T-helper 9 cell (primary cell): Measurements from ENCODE around the gene RMND1.
"Not testable (repeated sequence)": the region's sequence is repeated elsewhere in the genome, so short reads cannot be mapped to it uniquely, and the experiment has no call there.

Experiments used
- DNase-seq: peaks from one replicate; pipeline ENCODE4 v3.0.0-alpha.2; 2020

RMND1 gene

GRCh38 chr6:151381722-151382121 lies 70.2 kb downstream of the RMND1 start:
- no peak for DNase-seq

- no peak for DNase-seq
These were observed 71.1 kb downstream of the RMND1 start for GRCh38 chr6:151380848-151381205.

- no peak for DNase-seq
These were observed 71.7 kb downstream of the RMND1 start for GRCh38 chr6:151379933-151380847.

GRCh38 chr6:151377095-151377494 lies 74.8 kb downstream of the RMND1 start:
- DNase-seq = no peak

- no peak for DNase-seq
These were observed 75.5 kb downstream of the RMND1 start for GRCh38 chr6:151376440-151376839.

GRCh38 chr6:151375833-151376232 lies 76.1 kb downstream of the RMND1 start:
- no peak for DNase-seq

- DNase-seq = no peak
These were observed 77.8 kb downstream of the RMND1 start for GRCh38 chr6:151374036-151374683.

GRCh38 chr6:151372164-151372563 lies 79.8 kb downstream of the RMND1 start:
- no peak for DNase-seq

- no peak for DNase-seq
These were observed 81.3 kb downstream of the RMND1 start for GRCh38 chr6:151370509-151371078.

- no peak for DNase-seq
These were observed 86.7 kb downstream of the RMND1 start for GRCh38 chr6:151365233-151365632.

- no peak for DNase-seq
These were observed 92.4 kb downstream of the RMND1 start for GRCh38 chr6:151359486-151359885.

- no peak for DNase-seq
These were observed 93.5 kb downstream of the RMND1 start for GRCh38 chr6:151358475-151358874.

GRCh38 chr6:151357758-151358436 lies 94.0 kb downstream of the RMND1 start:
- DNase-seq = no peak

GRCh38 chr6:151356983-151357382 lies 94.9 kb downstream of the RMND1 start:
- not testable (repeated sequence) for DNase-seq
